Uterine smooth muscle cell (primary cell): Measurements from ENCODE around the gene MYDGF. TPM values are rescaled to one million over a fixed set of nuclear protein-coding genes. Genes with fewer than 3 reads are reported as not detected.

Experiments used
- total RNA-seq: library from RNA; depleted of rRNA; stranded (reverse); fragments of >200 nt; gene quantifications from 2 replicates; pipeline ENCODE4 v1.2.3, GENCODE V29; 2014

MYDGF gene
- total RNA-seq = 235 and 323 TPM in 2 replicates

DNA sequence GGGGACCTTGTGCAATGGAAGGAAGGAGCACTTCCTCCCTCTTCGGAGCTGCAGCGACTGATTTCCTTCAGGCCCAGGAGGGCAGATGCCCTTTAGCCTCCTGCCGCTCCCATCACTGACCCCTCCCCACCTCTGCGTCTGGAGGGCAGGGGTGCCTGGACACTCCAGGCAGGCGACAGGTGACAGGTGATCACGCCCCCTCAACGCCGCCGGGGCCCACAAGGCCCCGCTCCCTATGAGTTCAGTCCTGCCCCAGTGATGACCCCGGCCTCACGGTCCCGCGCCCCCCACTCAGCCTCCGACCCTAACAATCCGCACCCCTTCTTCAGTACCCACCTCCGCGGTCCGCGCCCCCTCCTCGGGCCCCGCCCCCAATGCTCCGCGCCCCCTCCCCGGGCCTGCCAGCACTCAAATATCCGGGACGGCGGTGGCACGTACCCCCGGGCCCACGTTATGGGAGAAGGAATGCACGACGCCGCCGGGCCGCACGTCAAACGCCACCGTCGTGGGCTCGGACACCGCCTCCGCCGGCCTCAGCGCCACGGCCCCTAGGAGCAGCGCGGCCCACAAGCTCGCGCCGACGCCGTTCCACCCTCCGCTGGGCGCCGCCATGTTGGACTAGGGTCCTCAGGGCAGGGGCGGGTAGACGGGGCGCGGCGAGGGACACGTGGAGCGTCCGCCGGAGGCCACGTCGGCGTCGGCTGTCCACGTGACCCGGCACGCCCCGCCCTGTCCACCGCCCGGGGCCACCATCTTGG, at the start of gene MYDGF:
MYDGF (minus strand) TSS at position 620 of the 758 bp plus-strand sequence; CDS start at position 612, 8 bp downstream.

DNA sequence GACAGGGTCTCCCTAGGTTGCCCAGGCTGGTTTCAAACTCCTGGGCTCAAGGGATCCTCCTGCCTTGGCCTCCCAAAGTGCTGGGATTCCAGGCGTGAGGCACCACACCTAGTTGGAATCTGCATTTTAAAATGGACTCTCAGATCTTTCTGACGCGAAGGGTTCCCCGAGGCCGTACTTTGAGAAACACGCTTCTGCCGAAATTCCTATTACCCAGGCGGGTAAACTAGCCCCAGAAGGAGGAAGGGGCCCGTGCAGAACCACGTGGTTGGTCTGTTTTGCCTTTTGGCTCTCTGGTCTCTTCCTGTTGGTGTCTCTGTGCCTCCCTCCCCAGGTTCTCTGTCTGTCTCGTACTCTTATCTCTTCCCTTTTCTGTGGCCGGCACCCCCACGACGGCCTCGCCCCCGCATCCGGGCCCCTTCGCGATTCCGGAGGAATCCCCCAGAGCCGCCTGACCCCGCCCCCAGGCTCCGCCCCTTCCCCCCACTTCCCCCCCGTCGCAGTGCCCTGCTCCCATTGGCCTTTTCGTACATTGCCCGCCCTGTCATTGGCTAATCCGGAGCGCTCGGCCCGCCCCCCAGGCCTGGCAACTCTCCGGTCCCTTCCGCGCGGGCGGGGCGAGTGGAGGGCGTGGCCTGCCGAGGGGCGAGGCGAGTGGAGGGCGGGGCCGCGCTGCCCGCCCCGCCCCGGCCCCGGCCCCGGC, 31.2 kb downstream of the MYDGF start, which contains the start of gene TNFAIP8L1:
TNFAIP8L1 (plus strand) TSS at position 689 of the 703 bp plus-strand sequence. CDS start 12,354 bp downstream, outside the sequence.

Other genes starting within 250 kb of the MYDGF start
- gene UBXN6, start 212.5 kb downstream of the MYDGF start, total RNA-seq = 106 and 123 TPM in 2 replicates
- 66.8 and 70.1 TPM in 2 replicates for gene HDGFL2, start 198.0 kb downstream of the MYDGF start, total RNA-seq
- gene PLIN4, start 151.9 kb downstream of the MYDGF start, total RNA-seq = 0.55 and 4.0 TPM in 2 replicates
- gene PLIN5, start 135.1 kb downstream of the MYDGF start, total RNA-seq = not detected in 2 replicates
- gene LRG1, start 130.3 kb downstream of the MYDGF start, total RNA-seq = not detected in 2 replicates
- gene SEMA6B, start 110.7 kb downstream of the MYDGF start, total RNA-seq = under 0.01 and 0.11 TPM in 2 replicates
- 3.4 and 6.5 TPM in 2 replicates for gene TNFAIP8L1, start 30.8 kb downstream of the MYDGF start, total RNA-seq
- 36.4 and 48.0 TPM in 2 replicates for gene DPP9, start 53.5 kb upstream of the MYDGF start, total RNA-seq
- gene FEM1A, start 121.4 kb upstream of the MYDGF start, total RNA-seq = 11.9 and 13.7 TPM in 2 replicates
- 2.8 and 3.5 TPM in 2 replicates for gene TICAM1, start 161.4 kb upstream of the MYDGF start, total RNA-seq
- 299 and 426 TPM in 2 replicates for gene PLIN3, start 197.3 kb upstream of the MYDGF start, total RNA-seq
- gene ARRDC5, start 232.6 kb upstream of the MYDGF start, total RNA-seq = not detected in 2 replicates
- 35.4 and 127 TPM in 2 replicates for gene UHRF1, start 239.2 kb upstream of the MYDGF start, total RNA-seq